SK-N-SH (cell line): ENCODE data around the gene FAM20C. TPM values are rescaled to one million over a fixed set of nuclear protein-coding genes. Genes with fewer than 3 reads are reported as not detected.

Experiments
- CTCF ChIA-PET: fragments of 300-600, 350-600 bp; formaldehyde crosslinking; extraction: SDS; loops from one replicate; lab custom pipeline; 2021; lab: Yijun Ruan, JAX
- POLR2A ChIA-PET: fragments of 350-600 bp; sonication (Branson Sonifier 250); formaldehyde crosslinking; extraction: SDS; loops from one replicate; lab custom pipeline; 2020; ENCODE audit warnings: antibody characterized with exemption, inconsistent platforms; lab: Yijun Ruan, JAX
- DNase-seq: peaks from one replicate; pipeline ENCODE4 v3.0.0; 2012
- H2AFZ ChIP-seq: fragments of 200-600 bp; sonication (generic); 2 replicates; pipeline ENCODE4 v1.8.1; 2016; ENCODE audit warnings: antibody characterized with exemption, mild to moderate bottlenecking, low read depth
- H3F3A ChIP-seq: fragments of 200-600 bp; sonication (generic); replicated peaks from 2 replicates; pipeline ENCODE3; 2016; ENCODE audit warnings: antibody characterized with exemption, mild to moderate bottlenecking; ENCODE audit not compliant: insufficient read depth
- H3K27ac ChIP-seq, 2 experiments: fragments of 200-500 bp in 1 of 2; fragments of 200-600 bp in 1 of 2; sonication (Bioruptor generic) in 1 of 2; sonication (generic), shearing (Covaris generic) in 1 of 2; 2 replicates each; pipeline versions ENCODE4 v1.5.1 to v1.6.1; 2014 to 2016; ENCODE audit warnings: low read depth in 2 of 2, inconsistent platforms in 1 of 2, low read length in 1 of 2, mild to moderate bottlenecking in 1 of 2, mixed read lengths in 1 of 2
- H3K27me3 ChIP-seq: fragments of 200-600 bp; sonication (generic), shearing (Covaris generic); 2 replicates; pipeline ENCODE4 v1.6.1; 2016; ENCODE audit warnings: mixed run types; ENCODE audit not compliant: insufficient read depth
- H3K36me3 ChIP-seq, 2 experiments: fragments of 200-500 bp in 1 of 2; fragments of 200-600 bp in 1 of 2; sonication (Bioruptor generic) in 1 of 2; sonication (generic) in 1 of 2; replicated peaks in 1 of 2; 2 replicates each; pipeline versions ENCODE3 to v1.5.1; 2014 to 2016; ENCODE audit warnings: low read length in 1 of 2, mild to moderate bottlenecking in 1 of 2; ENCODE audit not compliant: insufficient read depth in 2 of 2, control insufficient read depth in 1 of 2
- H3K4me1 ChIP-seq, 2 experiments: fragments of 200-500 bp in 1 of 2; fragments of 200-600 bp in 1 of 2; sonication (Bioruptor generic) in 1 of 2; sonication (generic), shearing (Covaris generic) in 1 of 2; 2 replicates each; pipeline versions ENCODE4 v1.5.1 to v1.6.1; 2014 to 2016; ENCODE audit warnings: low read depth in 1 of 2, low read length in 1 of 2, mixed run types in 1 of 2; ENCODE audit not compliant: insufficient read depth in 2 of 2, control insufficient read depth in 1 of 2
- H3K4me2 ChIP-seq: fragments of 200-600 bp; sonication (generic), shearing (Covaris generic); 2 replicates; pipeline ENCODE4 v1.6.1; 2017; ENCODE audit warnings: mixed run types
- H3K4me3 ChIP-seq, 2 experiments: fragments of 200-500 bp in 1 of 2; fragments of 200-600 bp in 1 of 2; sonication (Bioruptor generic) in 1 of 2; sonication (generic), shearing (Covaris generic) in 1 of 2; 2 replicates each; pipeline versions ENCODE4 v1.5.1 to v1.8.1; 2014 to 2016; ENCODE audit warnings: low read depth in 2 of 2, inconsistent platforms in 1 of 2, low read length in 1 of 2, mild to moderate bottlenecking in 1 of 2, mixed read lengths in 1 of 2, moderate library complexity in 1 of 2
- H3K79me2 ChIP-seq: fragments of 200-600 bp; sonication (generic); 2 replicates; pipeline ENCODE4 v1.8.1; 2017; ENCODE audit warnings: mild to moderate bottlenecking; ENCODE audit not compliant: insufficient read depth
- H3K9ac ChIP-seq: fragments of 200-600 bp; sonication (generic); 2 replicates; pipeline ENCODE4 v1.6.1; 2017; ENCODE audit warnings: mixed run types
- H3K9me2 ChIP-seq: fragments of 200-600 bp; sonication (generic); 2 replicates; pipeline ENCODE4 v1.6.1; 2017; ENCODE audit warnings: mixed run types
- H3K9me3 ChIP-seq: fragments of 200-600 bp; sonication (generic); 2 replicates; pipeline ENCODE4 v1.6.1; 2017; ENCODE audit warnings: mixed run types, mild to moderate bottlenecking, moderate library complexity
- H4K20me1 ChIP-seq: fragments of 200-600 bp; sonication (generic); 2 replicates; pipeline ENCODE4 v1.6.1; 2017; ENCODE audit warnings: mild to moderate bottlenecking, mixed run types; ENCODE audit not compliant: insufficient read depth
- CHD2 ChIP-seq: fragments of 150-350 bp; IDR thresholded peaks from 2 replicates; pipeline ENCODE4 v1.6.1; 2018; ENCODE audit warnings: low read length; ENCODE audit not compliant: partially characterized antibody
- ELF1 ChIP-seq: IDR thresholded peaks from 2 replicates; pipeline ENCODE4 v1.4.0; 2012
- EZH2phosphoT487 ChIP-seq: fragments of 200-600 bp; sonication (generic); IDR thresholded peaks from 2 replicates; pipeline ENCODE4 v1.6.1; 2017; ENCODE audit warnings: low read depth, mixed run types, mild to moderate bottlenecking, antibody characterized with exemption, moderate library complexity, borderline replicate concordance
- FOSL2 ChIP-seq: IDR thresholded peaks from 2 replicates; pipeline ENCODE4 v1.4.0; 2012; ENCODE audit warnings: low read depth, mild to moderate bottlenecking, moderate library complexity, borderline replicate concordance
- FOXM1 ChIP-seq: IDR thresholded peaks from 2 replicates; pipeline ENCODE4 v1.4.0; 2012; ENCODE audit warnings: low read depth, mild to moderate bottlenecking
- GABPA ChIP-seq: IDR thresholded peaks from 2 replicates; pipeline ENCODE4 v1.4.0; 2012; ENCODE audit warnings: low read depth, mild to moderate bottlenecking
- GATA2 ChIP-seq: sonication (generic); formaldehyde crosslinking; IDR thresholded peaks from 2 replicates; pipeline ENCODE4 v1.5.0; 2020; ENCODE audit warnings: mild to moderate bottlenecking, missing genetic modification reagents
- IRF3 ChIP-seq: fragments of 150-350 bp; IDR thresholded peaks from 2 replicates; pipeline ENCODE4 v1.6.1; 2016; ENCODE audit warnings: mild to moderate bottlenecking, low read depth, low read length
- JUND ChIP-seq: IDR thresholded peaks from 2 replicates; pipeline ENCODE4 v1.4.0; 2012
- NFIC ChIP-seq: IDR thresholded peaks from 2 replicates; pipeline ENCODE4 v1.4.0; 2012; ENCODE audit warnings: borderline replicate concordance
- NRF1 ChIP-seq: IDR thresholded peaks from 2 replicates; pipeline ENCODE4 v1.6.1; 2012; ENCODE audit warnings: low read depth, mild to moderate bottlenecking, low read length
- PBX3 ChIP-seq: IDR thresholded peaks from 2 replicates; pipeline ENCODE4; 2012
- POLR2AphosphoS5 ChIP-seq: IDR thresholded peaks from 2 replicates; pipeline ENCODE4 v1.6.1; 2012; ENCODE audit warnings: low read depth, low read length
- RXRA ChIP-seq: IDR thresholded peaks from 2 replicates; pipeline ENCODE4 v1.4.0; 2012; ENCODE audit warnings: low read depth, mild to moderate bottlenecking, borderline replicate concordance
- SIN3A ChIP-seq: IDR thresholded peaks from 2 replicates; pipeline ENCODE4 v1.6.1; 2012; ENCODE audit warnings: low read depth, mild to moderate bottlenecking, low read length, moderate library complexity, borderline replicate concordance
- TAF1 ChIP-seq: IDR thresholded peaks from 2 replicates; pipeline ENCODE4 v1.6.1; 2012; ENCODE audit warnings: low read depth, mild to moderate bottlenecking, low read length, moderate library complexity, borderline replicate concordance
- TCF12 ChIP-seq: IDR thresholded peaks from 2 replicates; pipeline ENCODE4 v1.4.0; 2012
- TEAD4 ChIP-seq: IDR thresholded peaks from 2 replicates; pipeline ENCODE4 v1.4.0; 2012; ENCODE audit warnings: mild to moderate bottlenecking, borderline replicate concordance; ENCODE audit not compliant: insufficient read depth
- USF1 ChIP-seq: IDR thresholded peaks from 2 replicates; pipeline ENCODE4 v1.4.0; 2012; ENCODE audit warnings: low read depth, borderline replicate concordance
- USF2 ChIP-seq: fragments of 150-350 bp; IDR thresholded peaks from 2 replicates; pipeline ENCODE4 v1.6.1; 2017; ENCODE audit warnings: antibody characterized with exemption, low read length, low read depth, borderline replicate concordance
- WGBS: methylation state at CpG from one replicate; pipeline ENCODE4 v1.1.6; 2017; ENCODE audit warnings: low lambda C conversion rate; 5-methylcytosine and 5-hydroxymethylcytosine counted together
- polyA plus RNA-seq, 3 experiments: library from polyadenylated mRNA; depleted of rRNA; stranded (reverse); fragments of >200 nt; gene quantifications; 2 replicates each; pipeline ENCODE4 v1.2.3, GENCODE V29; 2012

FAM20C gene
- polyA plus RNA-seq, 1 of the 3 experiments (the other 2 are of a cell fraction) = 12.7 TPM

- H3K4me3 ChIP-seq = no peak overlapping the region
- no peaks in the 10 kb centered on the region for H3K4me1 ChIP-seq
- no peaks in the 10 kb centered on the region for H3K79me2 ChIP-seq
- 47% methylated on average over 27 of the region's 27 CpGs for WGBS
- peaks cover 14% of the 10 kb centered on the region for H3F3A ChIP-seq
- no peak overlapping the region for H3K27ac ChIP-seq
- DNase-seq = no peak
- H3K9me2 ChIP-seq = no peaks in the 10 kb centered on the region
- TF ChIP-seq TAF1 (no peak), USF1 (no peak), POLR2AphosphoS5 (no peak), TCF12 (no peak), JUND (no peak), GABPA (no peak), FOXM1 (no peak), SIN3A (no peak), PBX3 (no peak), TEAD4 (no peak), GATA2 (no peak), FOSL2 (no peak), NFIC (no peak), RXRA (no peak), ELF1 (no peak), EZH2phosphoT487 (no peak), NRF1 (no peak), USF2 (no peak), CHD2 (no peak), IRF3 (no peak)
- peaks cover 0 to 5% of the 10 kb centered on the region in 2 experiments for H3K36me3 ChIP-seq
- CTCF ChIA-PET = interaction anchor here (0.8 to 5.4 kb wide), 5 partner anchors 12 to 201 kb away, joined by 3 to 51 read pairs (median 4); no protein-coding TSS in a partner anchor
- no peak overlapping the region for H3K4me2 ChIP-seq
- no peaks in the 10 kb centered on the region for H4K20me1 ChIP-seq
- no peak overlapping the region for H2AFZ ChIP-seq
- H3K9me3 ChIP-seq = 0 out of 2 replicates have a peak, but pooled peaks cover 6% of the 10 kb centered on the region
- peaks cover 23% of the 10 kb centered on the region; the same call in 1 of the 2 replicates for H3K27me3 ChIP-seq
- POLR2A ChIA-PET = no interaction called here
- H3K9ac ChIP-seq = no peak overlapping the region
Observed at GRCh38 chr7:264541-265191, 72.3 kb downstream of the FAM20C start.
